Ureter (tissue), 1 donor: Measurements from ENCODE around the gene CCL5. TPM values are rescaled to one million over a fixed set of nuclear protein-coding genes. Genes with fewer than 3 reads are reported as not detected.

Experiments used
- DNase-seq: peaks from one replicate; pipeline ENCODE4 v3.0.0-alpha.2; 2020; ENCODE audit warnings: low spot score
- total RNA-seq: library from RNA; stranded (reverse); gene quantifications from one replicate; pipeline ENCODE4 v1.2.4, GENCODE V29; 2023
- donor health status: DM: yes; HTN: yes; CAD: no.

The CCL5 gene
- total RNA-seq, 1 donor from 2014 or later = 12.1 TPM

DNA sequence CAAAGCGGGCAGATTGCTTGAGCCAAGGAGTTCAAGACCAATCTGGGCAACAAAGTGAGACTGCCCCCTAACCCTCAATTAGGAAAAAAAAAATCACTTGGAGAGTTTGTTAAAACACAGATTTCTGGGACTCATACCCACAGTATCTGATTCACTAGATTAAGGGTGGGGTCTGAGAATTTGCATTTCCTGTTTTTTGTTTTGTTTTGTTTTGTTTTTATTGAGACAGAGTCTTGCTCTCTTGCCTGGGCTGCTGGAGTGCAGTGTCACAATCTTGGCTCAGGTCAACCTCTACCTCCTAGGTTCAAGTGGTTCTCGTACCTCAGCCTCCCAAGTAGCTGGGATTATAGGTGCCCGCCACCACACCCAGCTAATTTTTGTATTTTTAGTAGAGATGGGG is 12.6 kb downstream of the CCL5 start:
- DNase-seq = no peak

DNA sequence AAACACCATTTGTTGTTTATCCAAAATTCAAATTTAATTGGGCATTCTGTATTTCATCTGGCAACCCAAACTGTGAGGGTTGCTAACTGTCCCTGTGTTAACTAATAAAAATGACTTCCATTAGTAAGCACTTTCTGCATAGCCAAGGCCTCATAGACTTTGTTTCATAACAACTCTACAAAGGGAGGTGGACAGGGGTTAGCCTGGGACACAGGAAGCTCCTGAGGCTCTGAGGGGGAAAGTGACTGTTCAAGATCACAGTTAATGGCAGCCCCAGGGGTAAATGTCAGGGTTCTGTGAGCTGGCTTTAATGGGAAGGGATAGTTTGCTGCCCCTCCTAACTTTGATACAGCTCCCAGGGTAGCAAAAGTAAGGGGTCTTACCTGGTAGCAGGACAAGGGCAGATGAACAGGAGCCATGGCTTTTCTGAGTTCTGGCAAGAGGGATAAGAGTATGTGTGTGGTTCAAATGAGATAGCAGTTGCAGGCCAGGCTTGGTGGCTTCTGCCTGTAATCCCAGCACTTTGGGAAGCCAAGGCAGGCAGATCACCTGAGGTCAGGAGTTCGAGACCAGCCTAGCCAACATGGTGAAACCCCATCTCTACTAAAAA is 13.7 kb downstream of the CCL5 start:
- DNase-seq = no peak

DNA sequence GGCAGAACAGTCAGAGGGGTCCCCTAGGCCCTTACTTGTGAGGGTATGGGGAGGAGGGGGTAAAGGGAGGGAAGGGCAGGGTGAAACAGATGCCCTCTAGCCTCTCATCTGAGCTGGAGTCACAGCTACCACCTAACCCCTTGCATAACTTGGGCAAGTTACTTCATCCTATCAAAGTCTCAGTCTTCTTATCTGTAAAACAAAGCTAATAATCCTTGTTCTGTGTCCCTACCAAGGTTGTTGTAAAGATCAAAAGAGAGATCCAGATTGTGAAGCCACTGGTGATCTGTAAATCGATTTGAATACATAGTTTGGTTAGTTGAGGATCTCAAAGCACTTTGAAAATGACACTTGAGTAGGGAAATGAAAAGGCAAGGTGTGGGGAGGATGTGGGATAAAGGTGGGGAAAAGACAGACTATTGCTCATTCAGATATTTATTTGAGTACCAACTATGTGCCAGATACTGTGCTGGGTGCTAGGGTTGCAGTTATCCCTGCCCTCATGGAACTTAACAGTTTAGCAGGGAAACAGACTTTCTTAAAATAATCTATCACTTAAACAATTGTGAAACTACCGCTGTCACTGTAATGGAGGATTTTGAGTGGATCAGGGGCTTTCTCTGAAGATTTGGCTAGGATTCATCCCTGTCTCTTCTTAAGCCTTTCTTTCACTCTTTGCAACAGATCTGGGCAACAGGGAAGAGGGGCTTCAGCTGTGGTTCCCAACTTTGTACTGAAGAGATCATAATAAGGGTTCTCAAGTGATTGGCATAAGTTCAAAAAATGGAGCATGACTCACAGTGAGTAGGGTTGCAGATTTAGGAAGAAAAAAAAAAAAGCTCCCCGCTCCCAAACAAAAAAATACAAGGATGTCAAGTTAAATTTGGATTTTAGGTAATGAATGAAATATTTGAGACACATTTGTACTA is 14.5 kb downstream of the CCL5 start:
- DNase-seq = no peak

DNA sequence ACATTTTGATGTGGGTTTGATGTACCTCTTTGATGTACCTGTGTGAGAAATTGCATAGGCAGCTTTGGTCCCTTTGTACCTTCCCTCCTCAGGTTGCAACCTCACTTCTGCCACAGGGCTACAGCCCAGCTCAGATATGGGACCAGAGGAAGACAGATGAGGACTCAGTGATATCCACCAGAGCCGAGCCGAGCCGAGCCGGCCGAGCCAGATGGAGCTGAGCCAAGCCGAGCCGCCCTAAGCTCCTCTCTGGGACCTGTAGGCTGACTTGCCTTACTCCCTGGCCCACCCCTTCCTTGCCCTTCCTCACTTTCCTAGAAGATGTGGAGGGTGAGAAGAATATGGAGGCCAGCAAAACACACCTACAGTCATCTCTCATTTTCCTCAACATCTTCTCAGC is 15.3 kb downstream of the CCL5 start:
- DNase-seq = no peak

DNA sequence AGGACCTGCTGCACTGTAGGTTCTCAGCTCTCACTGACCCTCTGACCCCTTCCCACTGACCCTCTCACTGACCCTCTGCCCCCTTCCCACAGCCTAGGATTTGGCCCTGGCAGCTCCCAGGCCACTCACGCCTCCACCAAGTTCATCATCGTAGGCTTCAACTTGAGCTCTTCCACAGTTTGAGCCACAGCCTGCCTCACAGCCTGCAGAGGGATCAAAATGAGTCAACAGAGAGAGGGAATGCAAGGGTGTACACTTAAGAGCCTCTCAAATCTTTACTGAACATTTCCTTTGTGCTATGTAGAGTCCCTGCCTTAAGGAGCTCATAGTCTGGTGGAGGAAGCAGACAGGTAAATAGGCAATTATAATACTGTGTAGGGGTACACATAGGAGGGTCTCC is 23.6 kb downstream of the CCL5 start:
- no peak for DNase-seq

DNA sequence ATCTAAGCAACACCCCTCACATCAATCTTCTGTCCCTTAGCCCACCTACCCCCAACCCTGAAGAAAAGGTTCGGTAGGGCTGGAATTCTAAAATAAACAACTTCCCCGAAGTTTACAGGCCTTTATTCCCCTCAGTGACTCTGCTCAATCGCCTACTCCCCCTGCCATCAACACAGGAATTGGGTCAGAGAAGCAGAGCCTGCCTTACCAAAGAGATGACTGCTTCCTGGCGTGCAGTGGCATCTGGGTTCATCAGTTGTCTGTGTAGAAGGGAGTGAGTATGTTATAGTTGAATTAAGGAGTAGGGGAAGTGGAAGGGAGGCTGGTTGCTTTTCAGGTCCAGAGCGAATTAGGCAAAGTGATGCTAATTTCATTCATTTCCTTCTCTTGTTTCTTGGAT is 24.2 kb downstream of the CCL5 start:
- no peak for DNase-seq

DNA sequence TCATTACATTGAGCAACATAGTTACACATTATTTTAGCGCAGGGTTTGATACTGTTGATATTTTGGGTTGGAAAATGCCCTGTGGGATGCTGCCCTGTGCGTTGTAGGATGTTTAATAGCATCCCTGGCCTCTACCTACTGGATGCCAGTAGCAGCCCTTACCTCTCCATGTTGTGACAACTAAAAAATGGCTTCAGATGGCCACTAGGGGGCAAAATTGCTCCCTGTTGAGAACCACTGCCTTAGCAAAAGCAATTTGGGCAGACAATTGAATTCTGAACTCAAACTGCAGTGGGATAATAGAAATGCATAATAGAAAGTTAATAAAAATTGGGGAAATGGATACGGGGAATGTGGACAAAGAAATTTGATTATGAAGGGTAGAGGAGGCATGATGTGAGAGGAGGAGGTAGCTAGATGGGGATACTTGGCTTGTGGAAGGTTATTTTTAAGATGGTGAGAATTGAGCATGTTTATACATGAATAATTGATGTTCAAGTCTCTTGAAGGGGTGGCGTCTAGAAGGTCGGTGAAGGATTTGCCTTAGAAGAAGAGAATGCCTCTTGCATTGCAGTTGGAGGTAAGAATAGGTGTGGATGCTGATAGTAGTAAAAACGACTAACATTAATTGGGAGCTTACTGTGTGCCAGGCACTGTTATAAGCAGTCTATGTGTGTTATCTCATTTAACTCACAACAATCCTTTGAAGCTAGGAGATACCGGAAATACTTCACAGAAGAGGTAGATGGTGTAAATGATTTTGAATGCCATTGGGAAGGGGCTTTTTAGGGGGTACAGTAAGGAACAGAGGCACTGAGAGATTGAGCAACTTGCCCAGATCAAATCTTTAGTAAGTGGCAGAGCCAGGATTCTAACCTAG is 30.5 kb downstream of the CCL5 start:
- peak; percentile 52 for DNase-seq

DNA sequence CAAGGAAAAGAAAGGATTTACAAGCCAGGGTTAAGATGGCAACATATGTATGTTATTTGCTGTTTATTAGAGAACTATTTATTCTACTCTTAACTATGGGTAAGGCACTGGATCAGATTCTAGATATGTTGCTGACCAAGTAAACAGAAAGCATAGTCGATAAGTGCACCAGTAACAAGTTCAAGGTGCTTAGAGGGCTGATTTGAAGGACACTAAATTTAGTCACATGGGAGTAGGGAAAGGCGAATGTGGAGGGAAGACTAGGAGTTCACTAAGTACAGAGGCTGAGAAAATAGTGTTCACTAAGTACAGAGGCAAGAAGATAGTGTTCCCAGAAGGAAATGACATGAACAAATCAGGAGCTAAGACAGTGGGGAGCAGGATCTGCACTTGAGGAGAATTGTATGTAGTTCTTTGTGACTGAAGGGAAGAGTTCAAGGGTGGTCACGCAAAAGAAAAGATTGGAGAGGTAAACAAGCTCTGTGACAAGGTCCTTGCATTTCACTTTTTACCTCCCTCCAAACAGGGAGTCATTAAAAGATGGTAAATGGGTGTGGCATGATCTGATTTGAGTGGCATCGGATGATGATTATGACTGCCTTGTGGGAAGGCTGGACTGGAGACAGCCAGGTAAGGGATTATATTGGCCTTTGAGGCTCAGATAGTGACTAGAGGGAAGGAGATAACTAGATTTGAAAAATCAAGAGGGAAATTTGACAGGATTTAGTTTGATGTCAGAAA is 32.4 kb downstream of the CCL5 start:
- DNase-seq = no peak

DNA sequence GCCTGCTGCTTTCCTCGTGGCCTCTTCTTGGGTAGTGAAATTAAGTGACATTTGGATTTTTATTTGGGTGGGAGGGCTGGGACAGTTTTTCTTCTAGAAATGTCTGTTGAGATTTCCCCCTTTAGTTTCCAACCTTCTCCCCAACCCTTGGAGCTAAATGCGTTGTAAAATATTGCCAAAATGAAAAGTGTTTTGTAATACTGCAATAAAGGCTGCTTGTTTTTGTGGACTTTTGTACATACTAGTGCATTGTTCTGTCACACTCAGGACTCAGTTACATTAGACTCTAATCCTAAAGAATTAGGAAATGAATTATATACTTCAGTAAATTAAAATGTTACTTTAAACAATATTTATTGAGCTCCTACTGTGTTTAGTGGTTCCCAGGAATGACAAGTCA is 33.2 kb downstream of the CCL5 start:
- no peak for DNase-seq

DNA sequence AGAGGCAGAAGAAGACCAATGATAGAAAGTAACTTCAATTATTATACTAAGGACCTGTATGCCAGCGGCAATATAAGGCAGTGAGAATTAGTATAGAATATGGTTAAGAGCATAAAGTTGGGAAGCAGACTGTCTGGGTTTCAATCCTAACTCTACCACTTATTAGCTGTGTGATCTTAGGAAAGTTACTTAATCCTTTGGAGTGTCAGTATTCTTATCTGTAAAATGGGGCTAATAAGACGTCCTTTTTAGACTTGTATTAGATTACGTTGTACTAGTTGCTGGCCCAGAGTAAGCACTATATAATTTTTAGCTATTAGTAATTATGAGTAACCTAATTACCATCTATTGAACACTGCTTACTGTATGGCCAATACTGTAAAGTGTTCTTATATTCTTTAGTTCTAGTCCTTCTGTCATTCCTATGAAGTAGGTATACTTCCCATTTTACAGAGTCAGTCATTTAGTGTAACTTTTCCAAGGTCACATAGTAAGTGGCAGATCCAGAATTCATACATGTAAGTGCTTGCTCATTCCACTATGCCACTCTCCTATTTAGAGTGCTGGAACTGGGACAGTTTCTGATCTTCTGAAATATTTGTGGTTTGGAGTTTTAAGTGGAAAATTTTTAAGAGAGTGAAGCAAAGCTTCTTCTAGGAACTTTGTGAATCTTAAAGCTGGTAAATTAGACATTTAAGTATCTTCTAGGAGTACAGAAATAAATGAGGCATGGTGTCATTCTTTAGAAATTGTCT is 33.9 kb downstream of the CCL5 start:
- DNase-seq = no peak

DNA sequence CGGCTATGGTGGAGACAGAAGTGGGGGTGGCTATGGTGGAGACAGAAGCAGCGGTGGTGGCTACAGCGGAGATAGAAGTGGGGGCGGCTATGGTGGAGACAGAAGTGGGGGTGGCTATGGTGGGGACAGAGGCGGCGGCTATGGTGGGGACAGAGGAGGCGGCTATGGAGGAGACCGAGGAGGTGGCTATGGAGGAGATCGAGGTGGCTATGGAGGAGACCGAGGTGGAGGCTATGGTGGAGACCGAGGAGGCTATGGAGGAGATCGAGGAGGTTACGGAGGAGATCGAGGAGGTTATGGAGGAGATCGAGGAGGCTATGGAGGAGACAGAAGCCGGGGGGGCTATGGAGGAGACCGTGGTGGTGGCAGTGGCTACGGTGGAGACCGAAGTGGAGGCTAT is 35.6 kb downstream of the CCL5 start:
- DNase-seq = no peak

DNA sequence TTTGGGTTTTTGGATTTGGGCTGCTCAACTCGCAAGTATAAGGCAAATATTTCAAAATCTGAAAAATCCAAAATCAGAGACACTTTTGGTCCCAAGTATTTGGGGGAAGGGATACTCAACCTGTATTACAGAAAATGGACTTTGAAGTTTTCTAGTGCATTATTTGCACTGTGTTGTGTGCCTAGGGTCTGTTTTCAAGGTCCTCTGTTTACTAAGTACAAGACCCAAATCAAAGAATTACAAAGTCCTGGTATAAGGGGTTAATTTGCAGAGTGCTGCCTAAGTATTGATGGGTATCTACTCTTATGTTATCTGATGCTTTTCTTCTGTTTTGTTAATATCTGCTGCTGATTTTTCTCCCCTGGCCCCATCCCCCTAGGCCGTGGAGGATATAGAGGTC is 36.5 kb downstream of the CCL5 start:
- DNase-seq = no peak

DNA sequence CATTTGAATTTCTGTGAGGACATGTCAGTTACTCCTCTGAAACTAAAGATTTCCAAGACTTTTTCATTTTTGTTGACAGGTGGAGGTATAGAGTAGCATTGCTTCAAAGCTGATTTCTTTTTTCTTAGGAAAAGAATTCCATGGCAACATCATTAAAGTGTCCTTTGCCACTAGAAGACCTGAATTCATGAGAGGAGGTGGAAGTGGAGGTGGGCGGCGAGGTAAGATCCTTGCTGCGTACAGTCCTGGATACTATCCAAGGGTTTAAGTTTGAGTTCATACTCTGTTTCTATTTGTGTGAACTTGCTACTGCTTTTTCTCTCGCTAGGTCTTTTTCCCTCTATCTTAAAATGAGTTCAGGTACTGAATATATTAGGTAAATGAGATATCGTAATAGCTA is 37.9 kb downstream of the CCL5 start:
- no peak for DNase-seq

DNA sequence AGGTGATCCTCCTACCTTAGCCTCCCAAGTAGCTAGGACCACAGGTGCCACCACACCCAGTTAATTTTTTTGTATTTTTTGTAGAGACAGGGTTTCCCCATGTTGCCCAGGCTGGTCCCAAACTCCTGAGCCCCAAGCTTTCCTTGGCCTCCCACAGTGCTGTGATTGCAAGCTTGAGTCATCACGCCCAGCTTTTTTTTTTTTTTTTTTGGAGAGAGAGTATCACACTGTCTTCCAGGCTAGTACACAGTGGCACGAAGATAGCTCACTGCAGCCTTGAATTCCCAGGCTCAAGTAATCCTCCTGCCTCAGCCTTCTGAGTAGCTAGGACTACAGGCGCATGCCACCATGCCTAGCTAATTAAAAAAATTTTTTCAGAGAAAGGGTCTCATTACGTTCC is 38.7 kb downstream of the CCL5 start:
- no peak for DNase-seq

DNA sequence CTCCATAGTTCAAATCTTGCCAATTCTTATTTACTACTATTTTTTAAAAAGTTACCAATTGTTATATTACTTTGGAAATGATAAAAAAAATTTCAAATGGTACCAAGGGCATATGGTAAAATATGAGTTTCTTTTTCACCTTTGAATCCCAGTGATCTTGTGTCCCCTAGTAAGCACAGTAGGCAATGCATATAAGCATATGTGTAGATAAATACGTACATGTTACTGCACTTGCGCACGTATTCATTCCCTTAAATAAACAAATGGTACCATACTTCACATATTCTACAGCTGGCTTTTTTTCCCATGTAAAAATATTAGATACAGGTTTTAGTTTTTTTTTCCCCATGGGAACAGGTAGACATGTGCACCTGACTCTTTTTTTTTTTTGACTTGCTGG is 39.1 kb downstream of the CCL5 start:
- DNase-seq = no peak

DNA sequence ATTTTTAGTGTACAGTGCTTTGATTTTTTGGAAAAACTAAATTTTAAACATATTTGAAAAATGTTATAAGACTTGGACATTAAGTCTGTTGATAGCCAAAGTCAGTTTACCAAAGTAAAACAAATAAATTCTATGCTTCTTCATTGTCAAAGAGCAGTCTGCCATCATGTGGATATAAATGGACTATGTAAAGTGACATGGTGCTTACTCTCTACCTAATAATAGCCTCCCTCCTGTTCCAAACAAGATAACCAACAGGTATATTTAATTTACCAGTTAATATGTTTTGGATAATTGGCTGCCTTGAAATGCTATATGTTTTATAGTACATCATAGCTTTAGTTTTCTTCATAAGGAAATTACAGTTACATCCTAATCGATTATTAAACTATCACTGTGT is 55.0 kb downstream of the CCL5 start:
- DNase-seq = no peak

Other genes with a start within 250 kb of the CCL5 start
- gene RASL10B, start 148.7 kb downstream of the CCL5 start, total RNA-seq = 2.7 TPM
- not detected for gene GAS2L2, start 127.1 kb downstream of the CCL5 start, total RNA-seq
- not detected for gene C17orf50, start 119.5 kb downstream of the CCL5 start, total RNA-seq
- 23.5 TPM for gene MMP28, start 84.7 kb downstream of the CCL5 start, total RNA-seq
- gene TAF15, start 70.9 kb downstream of the CCL5 start, total RNA-seq = 269 TPM
- gene HEATR9, start 11.5 kb downstream of the CCL5 start, total RNA-seq = 0.21 TPM
- 1.1 TPM for gene RDM1, start 50.4 kb upstream of the CCL5 start, total RNA-seq
- not detected for gene LYZL6, start 63.4 kb upstream of the CCL5 start, total RNA-seq
- gene CCL16, start 101.1 kb upstream of the CCL5 start, total RNA-seq = 1.6 TPM
- gene CCL14, start 106.4 kb upstream of the CCL5 start, total RNA-seq = 46.9 TPM
- 37.7 TPM for gene CCL15, start 121.2 kb upstream of the CCL5 start, total RNA-seq
- 6.3 TPM for gene CCL23, start 137.6 kb upstream of the CCL5 start, total RNA-seq
- gene CCL18, start 183.9 kb upstream of the CCL5 start, total RNA-seq = 11.1 TPM
- gene CCL3, start 209.8 kb upstream of the CCL5 start, total RNA-seq = 0.78 TPM
- 6.1 TPM for gene CCL4, start 223.5 kb upstream of the CCL5 start, total RNA-seq